Caco-2 (cell line): ENCODE measurements around the gene ERLIN1. TPM values are rescaled to one million over a fixed set of nuclear protein-coding genes. Genes with fewer than 3 reads are reported as not detected.

Experiments
- BruUV-seq: library from RNA; stranded (reverse); fragments of 400-500 nt; replicated peaks from 2 replicates; lab custom pipeline; 2021; lab: Mats Ljungman, UMichigan
- CTCF ChIA-PET: fragments of 300-600 bp; sonication (Branson Sonifier 250); formaldehyde crosslinking; loops from one replicate; lab custom pipeline; 2022; ENCODE audit warnings: antibody characterized with exemption; lab: Charles Lee
- POLR2A ChIA-PET: fragments of 300-600 bp; sonication (Branson Sonifier 250); formaldehyde crosslinking; loops from one replicate; lab custom pipeline; 2022; ENCODE audit warnings: antibody characterized with exemption; lab: Charles Lee
- DNase-seq, 2 experiments: peaks; one replicate each; pipeline versions ENCODE4 v3.0.0 to v3.0.0-alpha.2; 2020 to 2022
- H3K27me3 ChIP-seq: replicated peaks from 2 replicates; pipeline ENCODE4 v1.6.0; 2011; ENCODE audit warnings: low read length; ENCODE audit not compliant: control insufficient read depth, insufficient read depth
- H3K36me3 ChIP-seq: 2 replicates; pipeline ENCODE4 v1.5.1; 2011; ENCODE audit warnings: low read length; ENCODE audit not compliant: control insufficient read depth, insufficient read depth
- H3K4me1 ChIP-seq: fragments of 250-450 bp; sonication (Bioruptor Pico); 2 replicates; pipeline ENCODE4 v1.5.1; 2020; ENCODE audit warnings: mild to moderate bottlenecking
- H3K4me3 ChIP-seq: 2 replicates; pipeline ENCODE4 v1.5.1; 2011; ENCODE audit warnings: low read depth, mild to moderate bottlenecking, control low read depth, low read length
- H3K9me3 ChIP-seq: fragments of 250-450 bp; sonication (Bioruptor Pico); 2 replicates; pipeline ENCODE4 v1.5.1; 2020; ENCODE audit warnings: mild to moderate bottlenecking, moderate library complexity
- H3K27ac Mint-ChIP-seq: one replicate; pipeline ENCODE4 v1.8.0; 2022; ENCODE audit warnings: mixed read lengths; ENCODE audit not compliant: unreplicated experiment
- H3K27me3 Mint-ChIP-seq: one replicate; pipeline ENCODE4 v1.8.0; 2022; ENCODE audit warnings: mixed read lengths; ENCODE audit not compliant: insufficient read depth, unreplicated experiment
- H3K36me3 Mint-ChIP-seq: one replicate; pipeline ENCODE4 v1.8.0; 2022; ENCODE audit warnings: mild to moderate bottlenecking, mixed read lengths; ENCODE audit not compliant: insufficient read depth, unreplicated experiment
- H3K4me1 Mint-ChIP-seq: one replicate; pipeline ENCODE4 v1.8.0; 2022; ENCODE audit warnings: low read depth, mixed read lengths; ENCODE audit not compliant: unreplicated experiment
- H3K4me3 Mint-ChIP-seq: one replicate; pipeline ENCODE4 v1.8.0; 2022; ENCODE audit warnings: mild to moderate bottlenecking, moderate library complexity, mixed read lengths; ENCODE audit not compliant: unreplicated experiment
- H3K9me3 Mint-ChIP-seq: one replicate; pipeline ENCODE4 v1.8.0; 2022; ENCODE audit warnings: mixed read lengths; ENCODE audit not compliant: unreplicated experiment
- CTCF ChIP-seq, 2 experiments: fragments of 200-600 bp in 1 of 2; IDR thresholded peaks; 1 replicate in 1 of 2; 2 replicates in 1 of 2; pipeline versions ENCODE4 v1.5.1 to v1.8.0; 2011 to 2022; ENCODE audit warnings: antibody characterized with exemption in 1 of 2, control low read depth in 1 of 2, inconsistent platforms in 1 of 2, low read depth in 1 of 2, low read length in 1 of 2, mild to moderate bottlenecking in 1 of 2, moderate library complexity in 1 of 2; ENCODE audit not compliant: insufficient read depth in 1 of 2, severe bottlenecking in 1 of 2, unreplicated experiment in 1 of 2
- intact Hi-C: fragments of 100-400 bp; cut with micrococcal nuclease; formaldehyde crosslinking; loops from one replicate; pipeline ENCODE4 v1.10.0; 2022; ENCODE audit not compliant: unreplicated experiment
- total RNA-seq: library from RNA; stranded (reverse); gene quantifications from 2 replicates; pipeline ENCODE4 v1.2.3, GENCODE V29; 2022

The ERLIN1 gene
- total RNA-seq, 1 experiment from 2014 or later = 59.0 TPM

GRCh38 chr10:100157156-100157555 lies 28.7 kb downstream of the ERLIN1 start:
- no peak for DNase-seq
- no peak overlapping the region for H3K4me3 Mint-ChIP-seq
- peaks cover 31% of the 10 kb centered on the region for H3K36me3 Mint-ChIP-seq
- H3K36me3 ChIP-seq = no peaks in the 10 kb centered on the region; the same call in 1 of the 2 replicates
- TF ChIP-seq CTCF (IDR thresholded peaks at IDR 0.05; ENCODE audit: insufficient read depth in 1 of 2, low read depth in 1 of 2, low read length in 1 of 2, severe bottlenecking in 1 of 2, unreplicated experiment in 1 of 2) = no peak
- H3K27ac Mint-ChIP-seq = no peak overlapping the region
- no TSS peak for BruUV-seq
- H3K4me3 ChIP-seq = no peak overlapping the region
- peaks cover 21% of the 10 kb centered on the region for H3K4me1 Mint-ChIP-seq
- intact Hi-C loops = no loop called here
- ChIA-PET CTCF (no interaction called here), POLR2A (no interaction called here)
- H3K9me3 ChIP-seq = no peaks in the 10 kb centered on the region; the same call in 1 of the 2 replicates
- no peaks in the 10 kb centered on the region for H3K27me3 ChIP-seq
- H3K9me3 Mint-ChIP-seq = no peaks in the 10 kb centered on the region
- 0 out of 2 replicates have a peak, but pooled peaks cover 3% of the 10 kb centered on the region for H3K4me1 ChIP-seq
- H3K27me3 Mint-ChIP-seq = no peaks in the 10 kb centered on the region

- H3K27ac Mint-ChIP-seq = no peak overlapping the region
Measured at GRCh38 chr10:100155936-100156335, 29.9 kb downstream of the ERLIN1 start.

GRCh38 chr10:100154666-100155065 lies 31.2 kb downstream of the ERLIN1 start:
- Histone ChIP-seq H3K4me3 (no peak overlapping the region), H3K4me1 (0 out of 2 replicates have a peak, but pooled peaks cover 3% of the 10 kb centered on the region), H3K36me3 (peaks cover 2% of the 10 kb centered on the region), H3K27me3 (no peaks in the 10 kb centered on the region), H3K9me3 (no peaks in the 10 kb centered on the region)
- TF ChIP-seq CTCF (IDR thresholded peaks at IDR 0.05; ENCODE audit: insufficient read depth in 1 of 2, low read depth in 1 of 2, low read length in 1 of 2, severe bottlenecking in 1 of 2, unreplicated experiment in 1 of 2) = no peak
- H3K36me3 Mint-ChIP-seq = peaks cover 33% of the 10 kb centered on the region
- peaks cover 21% of the 10 kb centered on the region for H3K4me1 Mint-ChIP-seq
- ChIA-PET CTCF (no interaction called here), POLR2A (no interaction called here)
- no peaks in the 10 kb centered on the region for H3K27me3 Mint-ChIP-seq
- H3K4me3 Mint-ChIP-seq = no peak overlapping the region
- intact Hi-C loops = no loop called here
- H3K9me3 Mint-ChIP-seq = no peaks in the 10 kb centered on the region
- BruUV-seq = no TSS peak
- H3K27ac Mint-ChIP-seq = no peak overlapping the region
- DNase-seq = no peak

More at GRCh38 chr10:100155936-100156335, 29.9 kb downstream of the ERLIN1 start:
- CTCF ChIA-PET = interaction anchor here (0.6 kb wide), 1 partner anchor 380 kb away, joined by 5 read pairs; the partner anchor contains the start of gene HIF1AN
- peaks cover 21% of the 10 kb centered on the region for H3K4me1 Mint-ChIP-seq
- intact Hi-C loops = no loop called here
- no peak overlapping the region for H3K4me3 Mint-ChIP-seq
- H3K36me3 Mint-ChIP-seq = peaks cover 33% of the 10 kb centered on the region
- no peak for DNase-seq
- Histone ChIP-seq H3K9me3 (no peaks in the 10 kb centered on the region; the same call in 1 of the 2 replicates), H3K4me3 (no peak overlapping the region), H3K36me3 (peaks cover 2% of the 10 kb centered on the region; the same call in 1 of the 2 replicates), H3K27me3 (no peaks in the 10 kb centered on the region), H3K4me1 (0 out of 2 replicates have a peak, but pooled peaks cover 3% of the 10 kb centered on the region)
- POLR2A ChIA-PET = no interaction called here
- no peaks in the 10 kb centered on the region for H3K9me3 Mint-ChIP-seq
- H3K27me3 Mint-ChIP-seq = no peaks in the 10 kb centered on the region
- BruUV-seq = no TSS peak
- no peak for TF ChIP-seq CTCF (IDR thresholded peaks at IDR 0.05; ENCODE audit: insufficient read depth in 1 of 2, low read depth in 1 of 2, low read length in 1 of 2, severe bottlenecking in 1 of 2, unreplicated experiment in 1 of 2)
